GM19438 (cell line): ENCODE data around the gene CTNNA2.

ENCODE experiments used
- ATAC-seq: cut with Tn5 transposase; IDR thresholded peaks from one replicate; pipeline ENCODE4 v1.9.1; 2021; ENCODE audit warnings: low read depth; ENCODE audit not compliant: unreplicated experiment

Gene CTNNA2

DNA sequence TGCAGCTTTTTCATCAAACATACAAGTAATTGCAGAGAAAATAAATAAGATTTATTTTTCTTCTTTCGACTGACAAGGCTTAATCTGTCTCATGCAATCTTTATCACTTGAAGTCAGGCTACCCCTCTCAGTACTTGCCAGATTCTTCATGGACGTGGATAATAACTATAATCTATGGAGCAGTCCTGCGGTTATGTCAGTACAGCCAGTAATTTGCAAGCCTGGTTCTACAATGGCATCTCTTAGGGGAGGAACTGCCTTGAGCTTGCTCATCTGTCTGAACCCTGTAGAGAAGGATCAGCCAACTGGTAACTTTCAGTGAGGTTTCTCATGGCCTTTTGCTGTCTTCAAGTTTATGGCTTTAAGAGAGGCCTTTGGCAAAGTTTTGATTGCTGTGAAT lies 827.2 kb downstream of the CTNNA2 start:
- no peak for ATAC-seq

DNA sequence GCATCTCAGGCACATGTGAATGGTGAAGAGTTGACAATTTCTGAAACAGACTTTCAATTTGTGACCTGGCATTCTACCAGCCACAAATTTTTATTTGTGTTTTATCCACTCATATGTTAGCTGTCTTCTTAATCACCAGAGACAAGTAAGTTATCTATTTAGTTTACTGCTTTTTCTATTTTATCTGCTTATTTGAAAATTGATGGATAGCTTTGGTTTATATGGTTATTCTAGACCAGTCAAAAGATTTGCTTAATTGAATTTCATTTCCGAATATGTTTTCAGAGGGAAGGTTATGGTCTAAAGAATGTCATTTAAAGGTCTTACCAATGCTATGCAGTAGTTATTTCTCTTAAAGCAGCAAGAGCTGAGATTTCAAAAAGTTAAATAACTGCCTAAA lies 835.2 kb downstream of the CTNNA2 start:
- ATAC-seq = no peak

DNA sequence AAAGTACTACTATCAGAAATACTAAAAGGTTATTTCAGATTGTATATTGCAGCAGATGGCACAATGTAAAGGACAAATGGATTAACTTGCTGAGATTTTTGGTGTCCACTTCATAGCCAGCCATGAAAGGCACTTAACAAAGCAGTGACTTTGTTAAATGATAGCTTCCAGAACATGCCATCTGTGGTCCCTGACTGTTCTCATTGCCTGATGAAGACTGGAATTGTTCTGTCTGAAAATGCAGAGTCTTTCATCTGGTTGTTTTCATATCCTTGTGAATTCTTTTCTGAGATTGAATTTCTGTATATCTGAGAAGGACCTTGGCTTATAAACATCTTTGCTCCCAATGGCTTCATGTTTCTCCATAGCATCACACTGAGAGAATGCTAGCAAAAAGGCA lies 836.1 kb downstream of the CTNNA2 start:
- no peak for ATAC-seq

DNA sequence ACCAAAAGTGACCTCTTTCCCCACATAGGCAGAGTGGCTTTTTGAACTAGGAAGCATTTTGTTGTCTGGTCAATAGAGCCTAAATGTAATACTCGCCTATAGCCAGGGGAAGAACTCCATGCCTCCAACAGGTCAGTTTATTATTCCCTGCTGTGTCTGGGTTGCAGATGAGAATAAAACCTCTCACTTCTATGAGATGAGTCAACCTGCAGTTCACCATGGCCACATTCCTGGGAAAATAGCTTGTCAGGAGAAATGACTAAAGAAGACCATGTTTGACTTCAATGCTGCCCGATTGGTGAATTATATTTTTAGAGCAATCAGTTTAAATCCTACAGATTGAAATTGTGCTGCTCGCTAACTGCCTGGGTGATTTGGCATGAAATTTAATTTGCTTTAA lies 838.4 kb downstream of the CTNNA2 start:
- no peak for ATAC-seq

DNA sequence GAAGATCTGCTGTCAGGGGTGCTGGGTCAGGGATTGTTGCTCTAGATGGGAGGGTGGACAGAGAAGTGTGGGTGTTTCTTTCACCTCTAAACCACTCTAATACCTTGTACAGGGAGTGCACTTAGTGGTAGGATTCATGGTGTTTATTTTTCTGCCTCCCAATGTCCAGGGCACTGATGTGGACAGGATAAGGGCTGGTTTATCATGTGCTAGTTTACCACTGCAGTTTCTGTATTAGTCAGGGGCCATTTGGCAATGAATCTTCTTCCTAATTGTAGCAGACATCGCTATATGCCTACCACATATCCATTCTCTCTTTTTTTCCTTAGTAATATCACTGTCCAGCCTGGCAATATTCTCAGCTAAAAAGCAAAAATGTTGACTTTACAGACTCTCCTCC lies 842.0 kb downstream of the CTNNA2 start:
- no peak for ATAC-seq

DNA sequence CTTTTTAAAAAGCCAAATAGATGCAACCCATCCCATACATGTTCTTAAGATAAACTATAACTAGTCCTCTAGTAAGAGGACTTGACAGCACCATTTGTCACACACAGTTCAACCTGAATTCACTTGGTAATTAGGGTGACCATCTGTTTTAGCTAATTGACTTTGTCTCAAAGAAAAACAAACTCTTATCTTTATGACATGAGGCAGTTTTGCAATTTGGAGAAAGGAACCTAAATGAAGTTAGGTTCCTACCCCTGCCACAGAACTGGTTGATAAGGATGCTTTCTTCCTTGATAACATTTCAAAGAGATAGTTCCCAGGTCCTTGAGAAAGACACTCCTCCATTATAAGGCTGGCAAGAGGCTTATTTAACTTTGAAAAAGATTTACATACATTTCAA lies 849.1 kb downstream of the CTNNA2 start:
- ATAC-seq = no peak

DNA sequence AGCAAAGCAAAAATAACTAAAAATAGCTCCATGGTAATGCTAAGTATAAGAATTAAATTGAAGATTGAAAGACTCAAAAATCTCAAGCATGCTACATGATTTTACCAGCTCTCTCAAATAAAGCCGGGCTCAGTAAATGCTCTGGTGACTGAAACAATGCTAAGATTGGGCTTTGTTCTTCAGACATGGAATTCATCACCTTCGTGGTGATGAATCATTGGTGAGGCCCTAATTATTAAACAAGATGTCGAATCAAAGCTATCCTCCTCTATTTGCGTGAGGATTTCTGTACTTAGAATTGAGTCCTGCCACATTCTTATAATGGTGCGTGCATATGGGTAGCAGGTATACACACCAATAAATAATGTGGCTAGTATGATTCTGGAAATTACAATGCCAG lies 850.5 kb downstream of the CTNNA2 start:
- no peak for ATAC-seq

DNA sequence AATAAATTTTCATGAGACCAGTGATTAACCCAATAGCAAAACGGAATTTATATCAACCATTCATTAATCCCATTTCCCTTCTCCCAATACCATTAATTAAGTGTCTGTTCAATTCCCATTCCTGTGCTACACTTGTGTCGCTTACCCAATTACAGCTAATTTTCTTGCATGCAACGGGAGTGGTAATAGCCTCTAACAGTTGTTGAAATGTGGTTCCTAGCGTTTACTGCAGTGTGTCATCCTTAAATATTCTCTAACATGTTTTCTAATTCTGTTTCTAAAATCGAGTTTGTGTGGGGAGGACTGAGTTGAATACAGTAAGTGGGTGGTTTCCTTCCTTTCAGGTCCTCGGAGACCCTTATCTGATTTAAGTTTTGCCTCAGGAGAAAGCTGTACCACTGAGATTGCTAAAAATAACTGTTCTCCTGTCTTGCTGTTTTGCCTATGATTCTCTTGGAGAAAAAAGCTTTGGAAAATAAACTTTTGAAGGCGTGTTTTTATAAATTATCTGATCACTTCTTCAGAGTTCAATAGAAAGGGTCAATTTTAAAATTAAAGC lies 851.0 kb downstream of the CTNNA2 start:
- ATAC-seq = no peak

DNA sequence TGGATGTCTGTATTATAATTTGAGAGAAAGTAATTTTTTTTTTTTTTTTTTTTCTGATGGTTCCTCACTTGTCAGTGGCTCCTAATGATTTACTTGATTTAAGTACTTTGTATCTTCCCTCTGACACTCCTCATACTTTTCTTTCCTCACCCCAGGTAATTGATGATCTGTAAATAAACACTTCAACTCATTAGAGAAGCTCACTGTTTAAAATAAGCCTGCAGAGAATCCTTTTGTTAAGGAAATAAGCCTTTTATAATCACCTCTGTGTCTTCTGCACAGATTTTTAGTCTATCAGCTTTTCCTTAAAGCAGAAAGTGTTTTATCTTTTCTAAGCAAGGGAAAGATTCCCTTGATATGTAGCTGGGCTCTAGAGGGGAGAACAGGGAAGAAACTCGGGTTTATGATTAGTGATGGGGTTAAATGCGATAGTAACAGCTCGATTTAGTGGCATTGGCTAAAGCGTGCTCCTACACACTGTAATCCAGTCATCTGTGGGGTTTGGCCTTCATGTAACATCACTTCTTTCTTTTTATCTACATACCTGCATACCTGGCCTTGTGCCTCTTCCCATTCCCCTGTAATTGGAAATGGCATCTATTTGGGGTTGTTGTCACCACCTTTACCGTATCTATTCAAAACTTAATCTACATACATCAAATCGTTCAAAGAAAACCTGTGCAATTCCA lies 851.8 kb downstream of the CTNNA2 start:
- ATAC-seq = no peak

DNA sequence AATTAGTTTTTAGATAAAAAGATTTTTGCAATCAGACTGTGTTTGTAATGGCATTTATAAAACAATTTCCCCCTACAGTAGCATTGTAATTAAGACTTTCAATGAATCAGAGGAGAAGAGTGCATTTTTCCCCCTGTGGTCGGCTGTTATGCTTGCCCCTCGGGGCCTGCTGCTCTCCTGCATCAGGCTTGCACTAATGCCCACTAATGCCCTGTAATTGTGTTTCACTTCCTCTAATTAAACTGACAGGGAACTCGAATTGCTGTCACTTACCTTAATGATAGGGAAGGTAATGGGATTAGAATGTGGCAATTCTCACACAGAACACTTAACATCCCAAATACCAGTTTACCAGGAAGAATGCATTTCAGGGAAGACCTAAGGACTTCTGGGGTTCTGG lies 852.9 kb downstream of the CTNNA2 start:
- ATAC-seq = no peak

DNA sequence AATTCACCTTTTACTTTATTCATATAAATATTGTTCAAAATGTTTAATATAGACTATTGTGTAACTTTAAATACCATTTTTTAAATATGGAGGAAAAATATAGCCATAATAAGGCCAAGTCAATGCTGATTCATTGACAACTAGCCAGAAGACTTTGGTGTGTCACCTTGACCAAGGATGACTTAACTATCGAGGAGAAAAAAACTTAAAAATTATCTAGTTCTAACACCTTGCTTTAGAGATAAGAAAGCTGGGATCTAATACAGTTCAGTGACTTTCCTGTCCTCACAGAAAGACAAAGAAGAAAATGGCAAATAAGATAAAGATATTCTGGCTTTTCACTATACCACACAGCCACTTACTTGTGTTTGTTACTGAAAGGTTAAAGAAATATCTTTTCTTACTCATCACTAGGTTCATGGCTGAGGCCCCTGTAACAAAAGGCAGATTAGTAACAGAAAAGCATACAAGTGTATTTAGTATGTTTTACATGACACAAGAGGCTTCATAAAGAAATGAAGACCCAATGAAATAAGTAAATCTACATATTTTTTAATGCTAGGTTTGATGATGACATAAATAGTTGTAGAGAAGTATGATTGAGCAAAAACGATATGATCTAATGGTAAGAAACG lies 857.6 kb downstream of the CTNNA2 start:
- ATAC-seq = no peak

DNA sequence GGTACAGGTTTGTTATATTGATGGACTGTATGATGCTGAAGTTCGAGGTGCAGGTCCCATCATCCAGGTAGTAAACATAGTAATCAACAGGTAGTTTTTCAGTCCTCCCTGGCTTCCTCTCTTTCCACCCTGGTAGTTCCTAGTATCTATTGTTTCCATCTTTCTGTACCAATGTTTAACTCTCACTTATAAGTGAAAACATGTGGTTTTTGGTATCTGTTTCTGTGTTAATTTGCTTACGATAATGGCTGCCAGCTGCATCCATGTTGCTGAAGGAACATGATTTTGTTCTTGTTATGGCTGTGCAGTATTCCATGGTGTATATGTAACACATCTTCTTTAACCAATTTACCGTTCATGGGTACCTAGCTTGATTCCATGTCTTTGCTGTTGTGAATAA lies 861.3 kb downstream of the CTNNA2 start:
- no peak for ATAC-seq

DNA sequence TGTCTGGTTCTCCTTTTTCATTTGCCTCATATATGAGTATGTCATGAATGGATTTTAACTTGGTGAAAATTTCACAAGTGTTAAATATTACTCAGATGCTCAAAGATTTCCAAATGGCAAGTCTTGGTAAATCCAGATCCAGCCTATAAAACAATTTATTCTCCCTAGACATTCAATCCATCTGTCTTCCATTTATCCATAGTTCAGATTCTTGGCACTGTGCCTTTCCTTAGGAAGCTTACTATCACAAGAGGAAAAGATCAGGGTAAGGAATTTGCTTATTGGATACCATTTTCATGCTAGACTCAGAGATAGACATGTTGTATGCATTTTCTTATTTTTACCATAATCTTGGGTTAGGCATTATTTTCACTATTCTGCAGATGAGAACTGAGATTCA lies 864.2 kb downstream of the CTNNA2 start:
- no peak for ATAC-seq

DNA sequence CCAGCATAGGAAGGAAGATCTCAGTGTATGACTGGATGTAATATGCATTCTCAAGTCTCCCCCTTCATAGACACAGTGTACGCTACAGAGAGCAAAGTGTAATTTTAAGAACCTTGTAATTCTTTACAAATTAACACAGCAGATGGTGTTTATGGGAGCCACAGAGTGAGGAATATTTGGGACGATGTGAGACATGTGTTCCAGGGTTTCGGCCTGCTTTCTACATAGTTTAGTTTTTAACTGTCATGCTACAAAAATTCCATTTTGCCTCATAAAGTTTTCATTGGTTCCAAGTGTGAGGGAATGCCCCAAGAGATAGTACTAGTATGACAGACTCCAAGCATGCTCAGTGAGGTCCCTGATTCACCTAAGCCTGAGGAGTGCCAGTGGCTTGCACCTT lies 867.9 kb downstream of the CTNNA2 start:
- ATAC-seq = no peak

DNA sequence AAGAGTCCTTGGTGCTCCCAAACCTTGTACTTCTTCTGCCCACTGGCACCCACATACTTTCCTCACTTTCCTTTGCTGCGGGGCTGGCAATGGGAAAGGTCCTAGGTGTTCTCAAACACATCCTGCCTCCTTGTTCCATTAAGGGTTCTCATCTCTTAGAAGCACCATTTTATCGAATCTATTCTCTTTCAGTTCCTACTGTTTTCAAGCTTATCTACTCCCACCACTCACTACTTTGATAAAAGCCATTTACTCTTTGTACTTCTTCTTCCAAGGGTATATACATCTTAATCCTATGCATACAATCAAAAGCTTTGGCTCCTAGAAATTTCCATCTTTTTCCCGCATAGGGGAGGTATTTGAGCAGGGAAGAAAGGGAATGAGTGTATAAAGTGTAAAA lies 868.8 kb downstream of the CTNNA2 start:
- ATAC-seq = no peak

DNA sequence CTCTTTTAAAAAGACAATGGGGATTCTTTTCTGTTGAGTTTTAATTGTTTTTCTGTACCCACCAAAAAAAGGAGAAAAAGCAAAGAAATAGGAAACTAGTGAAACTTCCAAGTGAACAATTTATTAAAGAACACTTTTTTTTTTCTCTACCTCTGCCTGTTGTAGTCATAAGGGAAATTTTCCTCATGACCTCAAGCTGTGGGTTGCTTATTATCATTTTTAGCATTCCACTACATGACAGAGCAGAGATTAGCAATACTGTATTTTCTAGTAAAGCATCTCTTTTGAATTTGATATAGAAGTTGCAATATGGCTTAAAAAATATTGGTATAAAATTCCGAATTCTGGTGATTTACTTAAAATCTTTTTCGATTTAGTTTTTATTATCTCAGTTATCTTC lies 879.6 kb downstream of the CTNNA2 start:
- ATAC-seq = no peak

DNA sequence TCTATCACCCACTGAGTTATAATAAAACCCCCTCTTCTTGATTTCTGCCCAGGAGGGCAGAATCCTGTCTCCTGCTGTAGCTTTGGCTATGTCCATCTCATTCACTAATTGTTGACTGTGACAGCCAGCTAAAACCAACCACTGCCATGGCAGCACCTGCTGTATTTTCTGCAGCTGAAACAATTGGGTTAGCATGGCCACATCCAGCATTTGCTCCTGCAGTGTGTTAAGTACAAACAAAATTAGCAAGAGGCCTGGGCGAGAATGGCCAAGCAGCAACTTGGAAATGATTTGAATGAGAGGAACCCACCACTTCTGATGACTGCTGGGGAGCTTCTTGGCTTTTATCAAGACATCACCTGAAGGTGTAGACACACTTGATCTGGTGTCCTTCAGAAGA lies 881.1 kb downstream of the CTNNA2 start:
- no peak for ATAC-seq

DNA sequence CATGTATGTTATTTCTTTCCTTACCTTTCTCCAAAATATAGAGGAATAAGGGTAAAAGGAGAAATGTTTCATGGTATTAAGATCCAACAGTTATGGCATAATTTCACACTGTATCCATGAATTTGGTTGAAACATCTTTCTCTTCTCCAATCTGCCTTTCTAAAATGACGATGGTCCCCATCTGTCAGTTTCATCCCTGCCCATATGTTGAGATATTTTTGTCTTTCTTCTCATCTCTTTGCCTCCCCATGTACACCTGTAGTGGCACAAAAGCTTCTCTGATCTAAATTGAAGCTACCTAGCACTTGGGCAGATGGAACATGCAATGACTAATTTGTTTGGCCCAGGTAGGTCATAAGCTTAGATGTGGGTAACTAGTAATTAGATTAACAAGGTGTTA lies 882.4 kb downstream of the CTNNA2 start:
- ATAC-seq = no peak

DNA sequence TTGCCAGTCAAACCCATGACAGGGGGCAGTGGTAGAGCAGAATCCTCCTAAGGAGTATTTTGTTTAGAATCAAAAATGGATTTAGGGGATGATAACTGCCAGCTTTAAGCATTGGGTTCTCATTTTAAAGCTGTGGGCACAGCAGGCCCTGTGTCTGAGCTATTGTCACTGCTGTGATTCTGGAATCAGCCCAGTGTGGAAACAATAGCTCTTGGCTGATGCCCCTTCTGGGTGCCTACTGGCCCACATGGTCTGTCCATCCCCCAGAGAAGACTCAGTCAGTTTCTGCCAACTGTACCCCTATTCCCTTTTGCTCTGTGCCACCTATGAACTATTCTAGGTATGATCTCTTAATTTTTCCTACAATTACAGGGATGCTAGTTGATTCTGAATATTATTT lies 883.4 kb downstream of the CTNNA2 start:
- no peak for ATAC-seq

DNA sequence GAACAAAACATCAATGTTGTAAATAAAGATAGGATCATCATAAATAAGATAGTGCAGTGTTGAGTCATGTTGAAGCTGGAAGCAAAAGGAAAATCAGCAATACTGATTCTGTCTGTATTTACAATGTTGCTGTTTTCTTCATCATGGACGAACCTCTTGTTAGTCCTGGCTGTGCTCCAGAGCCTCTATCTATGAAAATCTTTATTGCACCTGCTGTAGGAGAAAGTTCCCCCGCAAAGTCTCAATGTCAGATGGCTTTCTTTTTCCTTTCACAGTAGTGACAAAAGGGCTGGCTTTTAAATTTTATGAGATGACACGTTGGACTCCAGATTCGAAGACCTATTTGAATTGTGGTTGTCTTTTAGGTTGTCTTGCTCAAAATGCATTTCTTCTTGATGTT lies 890.2 kb downstream of the CTNNA2 start:
- no peak for ATAC-seq

DNA sequence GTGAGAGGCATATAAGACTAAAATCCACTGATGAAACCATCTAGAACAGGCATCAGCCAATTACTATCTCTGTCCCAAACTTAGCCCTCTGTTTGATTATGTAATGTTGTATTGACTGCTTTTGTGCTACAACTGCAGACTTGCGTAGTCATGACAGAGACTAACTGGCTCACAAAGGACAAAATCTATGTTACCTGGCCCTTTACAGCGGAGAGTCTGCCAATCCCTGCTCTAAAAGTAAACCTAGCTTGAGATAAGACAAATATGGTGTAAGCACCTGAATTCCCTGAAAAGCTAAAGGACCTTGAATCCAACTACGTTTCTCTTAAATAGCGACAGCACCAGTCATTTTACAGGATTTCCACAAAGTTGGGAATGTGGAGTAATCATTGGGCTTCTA lies 894.5 kb downstream of the CTNNA2 start:
- ATAC-seq = no peak

DNA sequence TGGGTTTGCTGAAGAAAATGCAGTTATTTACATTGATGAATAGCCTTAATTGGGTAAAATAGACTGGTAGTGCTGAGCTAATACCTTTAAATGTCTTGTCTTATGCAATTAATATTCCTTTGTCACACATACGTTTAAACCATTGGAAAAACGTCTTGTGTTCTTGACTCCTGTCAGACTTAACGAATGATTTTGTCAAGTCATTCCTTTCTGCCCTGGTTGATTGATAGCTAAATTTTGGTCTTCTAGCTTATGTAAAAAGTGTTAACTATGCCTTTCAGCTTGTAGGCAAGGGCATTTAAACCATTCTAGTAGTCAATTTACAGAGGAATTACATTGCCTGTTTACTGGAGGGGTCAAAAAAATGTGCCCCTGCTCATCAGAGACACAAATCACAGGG lies 897.5 kb downstream of the CTNNA2 start:
- ATAC-seq = no peak
